Measurements from ENCODE around the gene ECE1. TPM values are rescaled to one million over a fixed set of nuclear protein-coding genes. Genes with fewer than 3 reads are reported as not detected.

ECE1 gene
- total RNA-seq, 1 donor from 2014 or later: 93.1 TPM

GRCh38 chr1:21308847-21309652, 18.8 kb upstream of the ECE1 start:
- DNase-seq (ENCODE audit: low read depth in 2 of 2): no peak

- DNase-seq (ENCODE audit: low read depth in 2 of 2): no peak
These were observed 18.1 kb upstream of the ECE1 start for GRCh38 chr1:21308330-21308729.

- no peak for DNase-seq (ENCODE audit: low read depth in 2 of 2)
These were observed 17.5 kb upstream of the ECE1 start for GRCh38 chr1:21307663-21308305.

GRCh38 chr1:21307210-21307609, 16.9 kb upstream of the ECE1 start:
- DNase-seq (ENCODE audit: low read depth in 2 of 2): no peak

- DNase-seq (ENCODE audit: low read depth in 2 of 2): no peak
These were observed 15.6 kb upstream of the ECE1 start for GRCh38 chr1:21305900-21306189.

GRCh38 chr1:21305155-21305899, 15.1 kb upstream of the ECE1 start:
- DNase-seq (ENCODE audit: low read depth in 2 of 2): no peak

GRCh38 chr1:21304488-21304887, 14.2 kb upstream of the ECE1 start:
- no peak for DNase-seq (ENCODE audit: low read depth in 2 of 2)

GRCh38 chr1:21302747-21303715, 12.8 kb upstream of the ECE1 start:
- DNase-seq (ENCODE audit: low read depth in 2 of 2): peak; percentile 74 to 90

- DNase-seq (ENCODE audit: low read depth in 2 of 2): no peak
These were observed 11.7 kb upstream of the ECE1 start for GRCh38 chr1:21301794-21302440.

- no peak for DNase-seq (ENCODE audit: low read depth in 2 of 2)
These were observed 10.5 kb upstream of the ECE1 start for GRCh38 chr1:21300774-21301173.

- no peak for DNase-seq (ENCODE audit: low read depth in 2 of 2)
These were observed 9.6 kb upstream of the ECE1 start for GRCh38 chr1:21299780-21300395.

GRCh38 chr1:21298981-21299391, 8.7 kb upstream of the ECE1 start:
- DNase-seq (ENCODE audit: low read depth in 2 of 2): no peak

GRCh38 chr1:21297975-21298374, 7.7 kb upstream of the ECE1 start:
- no peak for DNase-seq (ENCODE audit: low read depth in 2 of 2)

GRCh38 chr1:21296509-21297354, 6.5 kb upstream of the ECE1 start:
- no peak for DNase-seq (ENCODE audit: low read depth in 2 of 2)

- peak in 1 of 2 donors; percentile 87 for DNase-seq (ENCODE audit: low read depth in 2 of 2)
These were observed 5.3 kb upstream of the ECE1 start for GRCh38 chr1:21295545-21295944.

GRCh38 chr1:21295002-21295401, 4.7 kb upstream of the ECE1 start:
- peak in 1 of 2 donors; percentile 80 for DNase-seq (ENCODE audit: low read depth in 2 of 2)

GRCh38 chr1:21294266-21294989, 4.2 kb upstream of the ECE1 start:
- peak in 1 of 2 donors; percentile 60 for DNase-seq (ENCODE audit: low read depth in 2 of 2)

- no peak for DNase-seq (ENCODE audit: low read depth in 2 of 2)
These were observed 3.4 kb upstream of the ECE1 start for GRCh38 chr1:21293537-21294265.

All from lung microvascular endothelial cell (primary cell).